GM19193 (cell line): ENCODE data around the gene PFDN1.

Experiments used
- POLR2A ChIP-seq: IDR thresholded peaks from 4 replicates; pipeline ENCODE4 v1.6.1; 2011; ENCODE audit not compliant: insufficient read depth, insufficient read length; ENCODE audit errors: extremely low read depth

The PFDN1 gene

DNA sequence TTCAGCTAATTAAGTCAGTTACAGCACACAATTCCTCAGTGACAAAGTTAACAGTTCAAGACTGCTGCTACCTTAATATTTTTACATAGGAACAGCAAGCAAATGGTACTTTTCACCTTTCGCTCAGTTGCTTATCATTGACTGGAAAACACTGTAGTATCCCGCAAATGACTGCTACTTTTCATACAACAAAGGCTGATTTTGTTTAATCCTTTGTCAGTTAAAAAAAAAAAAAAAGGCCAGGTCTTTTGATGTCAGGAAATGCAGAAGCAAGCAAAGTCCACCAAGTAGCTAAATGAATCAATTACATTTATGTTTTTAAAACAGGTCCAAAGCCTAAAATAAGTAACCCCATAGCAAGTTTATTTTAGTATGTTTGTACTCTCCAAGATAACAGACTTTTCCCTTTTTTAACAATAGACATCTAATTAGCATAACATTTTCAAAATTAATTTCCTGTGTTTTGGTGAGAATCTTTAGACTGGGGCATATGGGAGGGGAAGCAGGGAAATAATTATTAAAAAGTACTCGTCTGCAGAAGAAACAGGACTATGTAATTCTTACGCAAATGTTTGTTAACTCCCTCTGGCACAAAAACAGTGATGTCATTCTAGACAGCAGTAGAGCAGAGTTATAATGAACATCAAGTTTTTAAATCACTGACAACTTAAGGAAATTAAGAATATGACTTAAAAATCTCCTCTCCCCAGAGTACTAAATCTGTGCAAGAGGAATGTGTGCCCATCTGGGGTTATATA, 9.6 kb downstream of the PFDN1 start:
- TF ChIP-seq POLR2A = no peak

DNA sequence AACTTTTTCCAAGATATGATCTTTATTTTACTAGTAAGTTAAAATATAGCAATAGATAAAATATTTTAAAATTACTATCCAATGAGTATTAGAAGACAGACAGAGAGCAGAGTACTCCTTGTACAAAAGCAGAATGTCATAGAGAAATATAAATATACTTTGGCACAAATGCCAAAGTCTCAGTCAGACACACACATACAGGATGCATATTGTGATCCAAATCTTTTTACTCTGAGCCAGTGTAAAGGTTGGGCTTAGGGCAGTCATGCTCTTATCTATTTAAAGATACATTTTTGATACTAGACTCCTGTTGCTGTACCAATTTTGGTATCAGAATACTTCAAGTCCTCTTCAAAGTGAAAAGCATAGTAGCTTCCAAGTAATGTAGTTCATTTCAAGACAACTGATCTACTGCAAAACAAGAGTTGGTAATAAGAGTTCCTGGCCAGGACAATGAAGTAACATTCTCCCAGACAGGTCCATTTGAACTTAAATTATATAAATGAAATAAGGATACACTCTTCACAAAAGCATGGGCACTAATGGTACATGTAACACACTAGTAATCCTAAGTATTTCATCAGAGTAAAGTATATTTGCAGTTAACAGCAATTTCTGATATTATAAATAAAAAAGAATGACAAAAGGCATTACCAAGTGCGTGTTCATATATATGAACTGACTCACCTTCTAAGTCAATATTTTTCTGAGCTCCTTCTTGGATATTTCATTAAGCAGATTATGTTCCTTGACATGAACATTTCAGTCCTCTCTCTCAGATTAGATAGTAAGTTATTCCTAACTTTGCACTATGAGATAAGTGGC, 10.5 kb downstream of the PFDN1 start:
- TF ChIP-seq POLR2A = no peak

DNA sequence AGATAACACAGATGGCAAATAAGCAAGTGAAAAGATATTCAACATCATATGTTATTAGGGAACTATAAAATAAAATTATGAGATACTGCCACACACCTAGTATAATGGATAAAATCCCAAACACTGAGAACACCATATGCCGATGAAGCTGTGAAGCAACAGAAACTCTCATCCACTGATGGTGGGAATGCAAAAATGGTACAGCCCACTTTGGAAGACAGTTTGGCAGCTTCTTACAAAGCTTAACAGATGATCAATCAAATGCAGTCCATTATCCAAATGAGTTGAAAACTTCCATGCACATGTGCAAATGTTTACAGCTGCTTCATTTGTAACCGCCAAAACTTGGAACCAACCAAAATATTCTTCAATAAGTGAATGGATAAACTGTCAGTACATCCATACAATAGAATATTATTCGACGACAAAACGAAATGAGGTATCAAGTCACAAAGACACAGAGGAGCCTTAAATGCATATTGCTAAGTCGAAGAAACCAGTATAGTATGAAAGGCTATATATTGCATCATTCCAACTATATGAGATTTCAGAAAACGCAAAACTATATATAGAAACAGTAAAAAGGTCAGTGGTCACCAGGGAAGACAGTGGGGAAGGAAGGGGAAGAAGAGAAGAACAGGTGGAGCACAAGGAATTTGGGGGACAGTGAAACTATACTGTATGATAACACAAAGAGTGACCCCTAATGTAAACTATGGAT, 14.9 kb downstream of the PFDN1 start:
- TF ChIP-seq POLR2A = no peak

DNA sequence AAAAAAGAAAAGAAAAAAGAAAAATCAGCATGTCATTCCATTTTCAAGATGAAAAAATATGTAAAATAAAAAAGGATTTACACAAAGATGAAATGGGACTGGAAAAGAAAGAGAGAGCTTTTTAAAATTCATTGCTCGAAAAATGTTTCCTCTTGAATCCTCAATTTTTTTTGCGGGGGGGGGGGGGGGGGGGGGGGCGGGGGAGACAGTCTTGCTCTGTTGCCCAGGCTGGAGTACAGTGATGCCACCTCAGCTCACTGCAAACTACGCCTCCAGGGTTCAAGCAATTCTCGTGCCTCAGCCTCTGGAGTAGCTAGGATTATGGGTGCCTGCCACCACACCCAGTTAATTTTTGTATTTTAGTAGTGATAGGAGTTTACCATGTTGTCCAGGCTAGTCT, 16.5 kb downstream of the PFDN1 start:
- no peak for TF ChIP-seq POLR2A

DNA sequence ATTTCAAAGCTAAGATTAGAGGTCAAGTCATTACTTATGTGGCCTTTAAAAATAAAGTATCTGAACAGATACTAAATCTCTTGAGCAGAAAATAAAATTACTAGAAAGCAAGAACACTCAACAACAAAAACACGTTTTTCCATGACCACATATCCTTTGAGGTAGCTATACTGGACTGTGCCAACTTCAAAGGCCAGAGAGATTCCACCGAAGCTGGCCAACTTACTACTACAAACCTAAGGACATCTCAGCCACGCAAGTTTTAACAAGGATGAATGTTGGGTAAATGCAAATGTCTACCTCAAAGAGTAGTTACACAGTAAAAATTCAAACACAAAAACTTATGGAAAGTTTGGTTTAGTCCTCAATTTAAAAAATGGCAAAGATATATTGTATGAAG, 18.9 kb downstream of the PFDN1 start:
- TF ChIP-seq POLR2A = no peak

DNA sequence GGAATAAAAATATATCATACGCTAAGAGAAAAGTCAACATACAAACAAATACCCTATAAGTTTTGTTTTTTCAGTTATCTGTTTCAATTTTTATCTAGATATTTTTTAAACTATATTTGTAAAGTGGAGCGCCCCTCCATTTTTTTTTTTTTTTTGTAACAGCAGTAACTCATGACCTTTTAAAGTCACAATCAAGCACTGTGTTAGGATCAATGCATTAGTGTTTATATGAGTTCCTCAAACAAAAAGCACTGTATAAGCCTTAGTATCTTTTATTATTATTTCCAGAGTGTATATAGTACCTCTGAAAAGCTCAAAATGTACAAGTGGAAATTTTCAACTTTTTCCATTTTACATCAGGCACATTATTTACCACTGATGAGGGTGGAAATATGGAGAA, 20.6 kb downstream of the PFDN1 start:
- TF ChIP-seq POLR2A = no peak

DNA sequence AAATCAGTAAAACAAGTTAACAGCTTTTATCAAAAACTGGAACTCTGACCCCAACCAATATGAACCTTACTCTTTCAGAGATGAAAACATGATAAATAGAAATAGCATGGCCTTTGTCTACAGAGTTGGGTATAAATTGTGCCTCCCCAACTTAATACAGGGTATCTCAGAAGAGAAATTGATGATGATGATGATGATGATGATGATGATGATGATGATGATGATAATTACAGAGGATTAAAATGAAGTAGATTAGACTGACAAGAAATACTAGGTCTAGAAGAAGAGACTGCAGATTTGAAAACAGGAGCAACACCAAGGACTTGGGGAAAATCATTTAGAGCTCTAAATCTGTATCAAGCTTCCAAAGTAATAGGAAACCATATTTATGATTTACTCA, 27.1 kb downstream of the PFDN1 start:
- no peak for TF ChIP-seq POLR2A

DNA sequence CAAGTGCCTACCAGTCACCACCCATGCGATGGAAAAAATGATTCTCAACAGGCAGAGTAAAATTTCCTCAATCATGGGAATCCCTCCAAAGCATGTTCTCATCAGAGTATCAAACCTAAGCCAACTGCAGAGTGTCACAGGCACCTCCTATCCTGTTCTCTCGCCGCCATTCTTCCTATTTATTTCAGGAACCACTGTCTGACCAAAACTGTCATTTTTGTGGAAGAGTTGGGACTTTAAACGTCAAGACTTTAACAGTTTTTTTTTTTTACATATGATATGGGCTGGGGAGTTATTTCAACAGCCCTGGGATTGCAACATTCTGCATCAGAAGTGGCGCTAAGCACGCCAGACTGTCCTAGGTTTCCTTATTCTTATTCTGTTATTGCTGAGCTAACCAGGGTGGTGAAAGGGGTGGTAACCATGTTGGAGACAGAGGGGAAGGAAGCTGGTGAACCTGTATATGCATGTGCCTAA, 29.5 kb downstream of the PFDN1 start:
- no peak for TF ChIP-seq POLR2A

DNA sequence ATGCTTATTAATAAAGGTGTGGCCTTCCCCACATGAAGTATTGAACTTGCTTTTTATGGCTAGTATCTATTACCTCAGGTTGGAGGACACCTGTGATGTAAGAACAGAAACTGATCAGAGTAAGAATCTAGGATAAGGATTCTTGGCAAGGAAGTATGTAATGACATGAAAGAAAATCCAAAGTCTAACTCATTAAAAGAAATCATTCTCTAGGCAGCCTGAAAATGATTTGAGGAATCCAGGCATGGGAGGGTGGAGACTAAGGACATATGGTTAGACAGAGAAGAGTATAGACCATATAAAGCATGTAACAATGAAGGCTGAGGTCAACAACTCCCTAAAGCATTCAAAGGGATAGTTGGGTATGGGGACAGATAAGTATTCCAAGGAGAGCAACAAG, 32.9 kb downstream of the PFDN1 start:
- no peak for TF ChIP-seq POLR2A

DNA sequence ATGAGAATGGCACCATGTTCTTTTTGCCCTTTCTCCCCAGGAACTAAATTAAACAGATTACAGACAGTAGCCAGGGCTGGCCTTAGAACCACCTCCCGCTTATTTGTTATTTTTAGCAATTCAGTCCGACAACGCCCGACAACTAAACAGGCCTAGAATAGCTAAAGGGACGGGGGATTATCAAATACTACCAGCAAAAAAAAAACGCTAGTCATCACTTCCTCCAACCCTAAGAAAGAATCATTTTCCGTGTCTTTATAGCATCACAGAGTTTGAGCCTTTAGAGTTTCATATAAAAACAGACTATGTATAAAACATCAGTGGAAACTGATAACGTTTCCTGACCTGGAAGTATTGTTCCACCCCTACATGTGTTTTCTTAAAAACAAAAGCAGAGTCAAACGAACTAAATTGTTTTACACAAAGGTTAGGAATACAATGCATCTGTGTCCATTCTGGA, 35.3 kb downstream of the PFDN1 start:
- no peak for TF ChIP-seq POLR2A

DNA sequence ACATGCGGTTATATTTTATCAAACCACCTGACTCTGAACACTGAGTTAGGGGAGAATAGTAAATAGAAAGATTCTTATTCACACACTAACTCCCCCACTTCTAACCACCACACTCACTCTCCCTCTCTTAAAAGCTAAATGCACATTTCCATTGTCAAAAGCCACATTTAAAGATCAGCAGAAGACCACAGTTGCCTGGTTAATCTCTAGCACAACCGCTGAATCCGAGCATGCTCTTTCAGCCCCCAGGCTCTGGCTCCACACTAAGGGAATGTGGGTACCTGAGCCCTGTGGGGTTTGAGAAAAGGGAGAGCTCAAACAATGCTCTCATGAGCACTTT, 35.7 kb downstream of the PFDN1 start:
- no peak for TF ChIP-seq POLR2A

DNA sequence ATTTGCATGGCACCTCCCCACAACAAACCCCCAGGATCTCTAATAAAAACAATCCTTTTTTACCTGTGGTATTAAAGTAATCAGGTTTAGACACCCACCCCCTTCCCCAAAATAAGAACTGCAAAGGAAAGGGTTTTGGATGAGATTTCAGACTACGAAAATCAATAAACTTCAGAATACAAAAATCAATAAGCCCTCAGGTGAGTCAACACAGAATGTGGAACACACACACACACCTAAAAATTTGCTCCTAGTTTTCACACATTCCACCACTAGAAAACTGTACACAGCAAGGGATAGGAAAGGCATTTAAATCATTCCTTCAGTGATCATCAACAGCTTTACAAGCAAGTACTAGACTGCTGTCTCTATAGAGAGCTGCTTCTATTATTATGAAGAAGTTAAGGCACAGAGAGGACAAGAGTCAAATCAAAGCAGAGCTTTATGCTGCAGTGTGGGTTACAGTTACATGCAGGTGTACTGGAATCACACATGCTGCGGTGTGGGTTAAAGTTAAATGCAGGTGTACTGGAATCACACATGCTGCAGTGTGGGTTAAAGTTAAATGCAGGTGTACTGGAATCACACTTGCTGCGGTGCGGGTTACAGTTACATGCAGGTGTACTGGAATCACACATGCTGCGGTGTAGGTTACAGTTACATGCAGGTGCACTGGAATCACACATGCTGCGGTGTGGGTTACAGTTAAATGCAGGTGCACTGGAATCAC, 36.3 kb downstream of the PFDN1 start:
- no peak for TF ChIP-seq POLR2A

DNA sequence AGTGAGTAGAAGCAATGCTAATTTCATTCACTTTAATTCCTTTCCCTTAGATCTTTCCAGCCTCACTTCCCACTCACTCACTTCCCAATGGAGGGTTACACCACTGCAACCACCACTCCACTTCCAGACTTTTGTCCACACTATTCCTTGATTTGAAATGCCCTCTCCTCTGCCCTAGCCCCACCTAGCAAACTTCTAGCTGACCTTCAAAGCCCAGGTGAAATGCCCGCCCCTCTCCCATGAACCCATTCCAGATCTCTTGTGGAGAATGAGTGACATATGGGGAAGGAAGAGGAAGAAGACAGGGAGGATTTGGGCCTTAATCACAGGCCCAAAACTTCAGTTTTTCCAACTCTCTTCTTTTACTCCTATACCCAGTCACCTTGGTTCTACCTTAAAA, 37.1 kb downstream of the PFDN1 start:
- no peak for TF ChIP-seq POLR2A

DNA sequence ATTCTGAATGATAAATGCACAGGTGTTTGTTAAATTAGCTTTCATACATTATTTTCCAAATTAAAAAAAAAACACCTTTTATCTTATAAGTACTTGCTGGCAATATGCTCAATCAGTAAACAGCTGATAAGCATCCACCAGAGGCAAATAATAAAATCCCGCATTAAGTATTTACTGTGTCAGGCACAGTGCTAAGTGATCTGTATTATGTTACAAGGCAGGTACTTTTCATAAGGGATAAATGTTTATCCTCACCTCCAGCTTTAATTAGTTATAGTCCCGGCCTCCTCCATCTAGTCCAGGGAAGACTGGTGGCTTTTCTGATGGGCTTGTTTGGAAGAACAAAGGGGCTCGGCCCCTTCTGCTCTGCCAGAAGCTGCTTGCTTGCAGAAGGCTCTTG, 40.1 kb downstream of the PFDN1 start:
- no peak for TF ChIP-seq POLR2A

DNA sequence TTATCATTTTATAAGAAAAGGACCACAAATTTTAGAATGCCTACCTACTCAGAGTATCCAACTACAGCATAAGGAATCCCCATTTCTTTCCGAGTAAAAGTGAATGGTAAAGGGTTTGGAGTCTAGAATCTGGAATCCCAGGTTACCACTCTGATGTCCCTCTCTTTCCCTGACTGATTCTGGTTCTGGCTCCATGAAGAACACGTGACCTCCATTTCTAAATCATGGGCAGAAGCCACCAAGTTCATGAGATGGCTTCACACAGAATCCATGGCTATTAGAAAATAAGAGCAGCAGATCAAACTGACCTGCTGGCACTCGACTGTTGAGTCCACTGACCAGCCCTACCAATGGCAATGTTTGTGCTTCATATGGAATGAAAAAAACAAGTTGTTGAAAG, 40.7 kb downstream of the PFDN1 start:
- TF ChIP-seq POLR2A = no peak
